HEK293T (cell line): ENCODE measurements around the gene OR10A3.

ENCODE experiments used
- CTCF ChIA-PET: fragments of 350-600 bp; formaldehyde crosslinking; extraction: SDS; loops from one replicate; lab custom pipeline; 2021; ENCODE audit warnings: antibody characterized with exemption, inconsistent platforms; lab: Yijun Ruan, JAX
- POLR2A ChIA-PET: fragments of 350-600 bp; formaldehyde crosslinking; extraction: SDS; loops from one replicate; lab custom pipeline; 2020; ENCODE audit warnings: antibody characterized with exemption, inconsistent platforms; lab: Yijun Ruan, JAX
- DNase-seq: peaks from one replicate; pipeline ENCODE4 v3.0.0; 2012; ENCODE audit warnings: mixed read lengths; ENCODE audit errors: extremely low spot score
- ARNT ChIP-seq: fragments of 450-650 bp; IDR thresholded peaks from 2 replicates; pipeline ENCODE4 v1.6.1; 2017; ENCODE audit warnings: mild to moderate bottlenecking
- BHLHE40 ChIP-seq: fragments of 450-650 bp; IDR thresholded peaks from 2 replicates; pipeline ENCODE4 v1.6.1; 2016; ENCODE audit warnings: mild to moderate bottlenecking, moderate library complexity, borderline replicate concordance
- CTBP1 ChIP-seq: fragments of 450-650 bp; IDR thresholded peaks from 2 replicates; pipeline ENCODE4 v1.6.1; 2016; ENCODE audit warnings: borderline replicate concordance
- ELF4 ChIP-seq: fragments of 450-650 bp; IDR thresholded peaks from 2 replicates; pipeline ENCODE4 v1.6.1; 2017; ENCODE audit warnings: antibody characterized with exemption
- FOXA1 ChIP-seq: fragments of 450-650 bp; IDR thresholded peaks from 2 replicates; pipeline ENCODE4 v1.6.1; 2016; ENCODE audit warnings: mild to moderate bottlenecking
- FOXK2 ChIP-seq: fragments of 450-650 bp; IDR thresholded peaks from 2 replicates; pipeline ENCODE4 v1.6.1; 2016; ENCODE audit warnings: mild to moderate bottlenecking
- FOXM1 ChIP-seq: fragments of 450-650 bp; IDR thresholded peaks from 2 replicates; pipeline ENCODE4 v1.6.1; 2017; ENCODE audit warnings: mild to moderate bottlenecking, borderline replicate concordance
- HDGF ChIP-seq: fragments of 450-650 bp; IDR thresholded peaks from 2 replicates; pipeline ENCODE4 v1.6.1; 2017; ENCODE audit warnings: antibody characterized with exemption, borderline replicate concordance
- L3MBTL2 ChIP-seq: fragments of 450-650 bp; conservative IDR thresholded peaks from 2 replicates; pipeline ENCODE4 v1.6.1; 2016; ENCODE audit warnings: mild to moderate bottlenecking
- LEF1 ChIP-seq: fragments of 450-650 bp; IDR thresholded peaks from 2 replicates; pipeline ENCODE4 v1.6.1; 2017; ENCODE audit warnings: mild to moderate bottlenecking, borderline replicate concordance
- NFRKB ChIP-seq: fragments of 450-650 bp; IDR thresholded peaks from 2 replicates; pipeline ENCODE4 v1.6.1; 2016; ENCODE audit warnings: mild to moderate bottlenecking, moderate library complexity
- SP1 ChIP-seq: fragments of 450-650 bp; IDR thresholded peaks from 2 replicates; pipeline ENCODE4 v1.6.1; 2017
- SUZ12 ChIP-seq: fragments of 450-650 bp; IDR thresholded peaks from 2 replicates; pipeline ENCODE4 v1.6.1; 2016; ENCODE audit warnings: mild to moderate bottlenecking
- TARDBP ChIP-seq: fragments of 450-650 bp; IDR thresholded peaks from 2 replicates; pipeline ENCODE4 v1.6.1; 2016
- ZNF384 ChIP-seq: fragments of 450-650 bp; IDR thresholded peaks from 2 replicates; pipeline ENCODE4 v1.6.1; 2016
- TF ChIP-seq, protein P1 (sequence below): fragments of 450-650 bp; IDR thresholded peaks from 2 replicates; pipeline ENCODE4 v1.6.1; 2016

The OR10A3 gene

DNA sequence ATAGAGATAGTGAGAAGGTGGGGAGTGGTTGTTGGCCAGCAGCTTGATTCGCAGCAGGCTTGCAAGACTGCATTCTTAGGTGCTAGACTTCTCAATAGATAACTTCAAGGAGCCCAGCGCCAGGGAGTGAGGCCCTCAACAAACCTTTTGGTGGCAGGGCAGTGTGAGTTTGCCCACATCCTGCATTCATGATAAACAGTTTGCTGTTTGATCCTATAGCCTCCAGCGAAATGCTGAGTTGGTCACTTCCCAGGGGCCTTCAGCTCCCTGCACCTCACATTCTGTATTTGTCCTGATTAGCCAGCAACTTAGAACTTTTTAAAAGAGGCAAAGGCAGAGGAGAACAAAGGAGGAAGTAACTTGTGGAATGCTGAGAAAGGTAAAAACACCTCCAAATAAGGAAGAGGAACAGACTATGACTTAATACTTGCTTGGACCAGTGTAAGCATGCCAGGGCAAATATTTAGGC, 35.5 kb downstream of the OR10A3 start:
- POLR2A ChIA-PET = no interaction called here
- TF ChIP-seq FOXK2 (no peak), FOXM1 (no peak), LEF1 (no peak), ELF4 (no peak), BHLHE40 (no peak), SP1 (no peak), FOXA1 (no peak), ZNF384 (no peak), HDGF (no peak), ARNT (no peak), SUZ12 (no peak)
- no peak for DNase-seq
- CTCF ChIA-PET = interaction anchor here (0.6 to 2.4 kb wide), 2 partner anchors 81 to 1042 kb away, joined by 5 to 7 read pairs; partner anchors contain the start of gene EIF3F

DNA sequence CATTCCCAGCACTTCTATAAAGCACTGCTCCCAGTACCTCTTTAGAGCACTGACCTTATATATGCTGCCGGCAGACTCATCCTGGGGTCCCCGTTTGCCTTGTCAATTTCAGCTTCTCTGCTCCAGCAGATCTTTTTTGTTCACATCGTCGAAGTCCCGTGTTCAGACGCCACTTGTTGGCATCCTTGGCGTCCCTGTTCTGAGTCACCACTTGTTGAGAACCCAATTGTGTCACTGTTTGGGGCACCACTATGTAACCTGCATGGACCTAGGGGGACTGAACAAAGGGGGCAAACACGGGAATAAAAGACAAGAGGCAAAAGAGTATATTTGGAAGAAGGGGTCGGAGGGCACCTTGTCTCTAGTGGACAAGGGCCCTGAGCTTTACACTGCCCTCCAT, 36.0 kb downstream of the OR10A3 start:
- no peak for DNase-seq

DNA sequence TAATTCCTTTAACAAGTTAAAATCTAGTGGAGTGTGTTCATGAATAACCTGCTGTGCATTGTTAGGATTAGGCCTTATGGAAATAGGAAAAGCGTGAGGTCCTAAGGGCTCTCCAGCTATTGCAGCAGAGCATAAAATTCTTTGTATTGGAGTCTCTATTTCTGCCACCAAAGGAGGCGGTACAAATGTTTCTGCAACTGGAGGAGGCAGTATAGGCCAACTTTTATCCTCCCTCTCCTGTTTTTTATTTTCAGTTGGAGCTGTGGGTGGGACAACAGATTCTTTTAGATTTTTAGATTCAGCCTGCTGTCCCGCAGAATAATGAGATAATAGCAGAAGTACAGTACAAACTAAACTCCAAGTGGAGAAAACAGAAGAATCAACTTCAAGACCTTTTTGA, 36.6 kb downstream of the OR10A3 start:
- ChIA-PET POLR2A (no interaction called here), CTCF (interaction anchor here (2.4 kb wide), 1 partner anchor 82 kb away, joined by 7 read pairs; the partner anchor contains the start of gene EIF3F)
- DNase-seq = no peak
- TF ChIP-seq SP1 (no peak), L3MBTL2 (no peak), TARDBP (no peak), CTBP1 (no peak), NFRKB (no peak), ZNF384 (no peak), ARNT (no peak)
- TF ChIP-seq, protein P1, sequence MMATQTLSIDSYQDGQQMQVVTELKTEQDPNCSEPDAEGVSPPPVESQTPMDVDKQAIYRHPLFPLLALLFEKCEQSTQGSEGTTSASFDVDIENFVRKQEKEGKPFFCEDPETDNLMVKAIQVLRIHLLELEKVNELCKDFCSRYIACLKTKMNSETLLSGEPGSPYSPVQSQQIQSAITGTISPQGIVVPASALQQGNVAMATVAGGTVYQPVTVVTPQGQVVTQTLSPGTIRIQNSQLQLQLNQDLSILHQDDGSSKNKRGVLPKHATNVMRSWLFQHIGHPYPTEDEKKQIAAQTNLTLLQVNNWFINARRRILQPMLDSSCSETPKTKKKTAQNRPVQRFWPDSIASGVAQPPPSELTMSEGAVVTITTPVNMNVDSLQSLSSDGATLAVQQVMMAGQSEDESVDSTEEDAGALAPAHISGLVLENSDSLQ = no peak

More for the DNA sequence above, 36.0 kb downstream of the OR10A3 start:
- ChIA-PET POLR2A (no interaction called here), CTCF (interaction anchor here (0.6 to 2.4 kb wide), 2 partner anchors 81 to 1041 kb away, joined by 5 to 7 read pairs; partner anchors contain the start of gene EIF3F)
- TF ChIP-seq L3MBTL2 = no peak
- no peak for TF ChIP-seq NFRKB
- no peak for TF ChIP-seq TARDBP
- no peak for TF ChIP-seq CTBP1
- TF ChIP-seq, protein P1 = no peak
- TF ChIP-seq ELF4 = no peak
- no peak for TF ChIP-seq FOXA1
- TF ChIP-seq FOXM1 = no peak
- TF ChIP-seq SUZ12 = no peak
- TF ChIP-seq BHLHE40 = no peak
- TF ChIP-seq ZNF384 = no peak
- TF ChIP-seq LEF1 = no peak
- no peak for TF ChIP-seq FOXK2
- TF ChIP-seq ARNT = no peak
- TF ChIP-seq HDGF = no peak
- TF ChIP-seq SP1 = no peak

DNA sequence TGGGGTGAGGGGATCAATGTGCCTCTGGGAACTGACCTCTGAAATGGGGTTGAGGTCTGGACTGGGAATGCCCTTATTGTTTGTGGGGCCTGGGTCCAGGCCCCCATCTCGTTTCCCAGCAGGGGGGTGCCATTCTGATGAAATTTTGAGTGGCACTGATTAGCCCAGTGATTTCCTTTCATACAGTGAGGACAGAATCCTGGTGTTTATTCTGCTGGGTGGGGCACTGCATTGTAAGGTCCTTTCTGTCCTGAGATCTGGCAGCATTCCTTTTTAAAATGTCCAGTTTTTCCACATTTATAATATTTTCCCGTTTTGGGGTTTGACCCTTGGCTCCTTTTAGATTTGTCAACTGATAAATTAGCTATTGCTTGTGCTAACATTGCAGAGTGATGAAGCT, 37.6 kb downstream of the OR10A3 start:
- CTCF ChIA-PET = no interaction called here
- TF ChIP-seq HDGF (no peak), BHLHE40 (no peak), LEF1 (no peak), SUZ12 (no peak), TARDBP (no peak), SP1 (no peak), NFRKB (no peak), FOXK2 (no peak), L3MBTL2 (no peak), ZNF384 (no peak), ARNT (no peak), FOXM1 (no peak), ELF4 (no peak), FOXA1 (no peak), CTBP1 (no peak)
- TF ChIP-seq, protein P1 = no peak
- DNase-seq = no peak
- POLR2A ChIA-PET = interaction anchor here (1.2 kb wide), 1 partner anchor 83 kb away, joined by 4 read pairs; the partner anchor contains the start of gene EIF3F

DNA sequence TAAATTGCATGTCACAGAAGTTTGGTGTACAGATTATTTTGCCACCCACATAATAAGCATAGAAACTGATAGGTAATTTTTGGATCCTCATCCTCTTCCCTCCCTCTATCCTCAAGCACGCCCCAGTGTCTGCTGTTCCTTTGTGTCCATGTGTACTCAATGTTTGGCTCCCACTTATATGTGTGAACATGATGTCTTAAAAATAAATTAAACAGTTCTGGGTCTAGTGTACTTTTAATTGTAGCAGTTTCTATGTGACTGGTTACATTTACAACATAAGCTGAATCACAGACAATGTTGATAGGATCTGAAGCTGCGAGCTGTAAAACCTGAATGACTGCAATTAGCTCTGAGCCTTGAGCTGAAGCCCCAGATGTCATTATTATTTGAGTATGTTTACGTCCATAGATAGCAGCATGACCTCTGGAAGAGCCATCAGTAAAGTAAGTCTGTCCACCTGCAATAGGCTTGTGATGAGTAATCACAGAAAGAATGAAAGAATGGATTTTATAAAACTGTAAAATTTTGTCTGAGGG, 40.1 kb downstream of the OR10A3 start:
- ChIA-PET CTCF (no interaction called here), POLR2A (interaction anchor here (1.4 kb wide), 1 partner anchor 86 kb away, joined by 4 read pairs; the partner anchor contains the start of gene EIF3F)
- DNase-seq = no peak
- TF ChIP-seq, protein P1 = no peak
- TF ChIP-seq ZNF384 (no peak), BHLHE40 (no peak), CTBP1 (no peak)
